Body of pancreas (tissue), 4 donors: ENCODE data around the gene NR2C2.

Experiments
- CTCF ChIP-seq, 7 experiments: fragments of 450-650 bp in 4 of 7; fragments of 200-600 bp in 3 of 7; sonication (generic) in 3 of 7; IDR thresholded peaks; one replicate each; pipeline ENCODE4 v1.5.1; 2016 to 2019; ENCODE audit warnings: antibody characterized with exemption in 7 of 7
- POLR2A ChIP-seq, 3 donors: fragments of 450-650 bp; IDR thresholded peaks; one replicate each; pipeline ENCODE4 v1.6.1; 2016; ENCODE audit warnings: antibody characterized with exemption in 3 of 3, mild to moderate bottlenecking in 2 of 3

GRCh38 chr3:15010664-15011063, 63.3 kb downstream of the NR2C2 start:
- no peak for TF ChIP-seq POLR2A (IDR thresholded peaks at IDR 0.05)
- no peak for TF ChIP-seq CTCF (IDR thresholded peaks at IDR 0.05)
